Mucosa of gallbladder (tissue), 1 donor: ENCODE data around the gene MAP3K8. TPM values are rescaled to one million over a fixed set of nuclear protein-coding genes. Genes with fewer than 3 reads are reported as not detected.
"Not testable (repeated sequence)": the region's sequence is repeated elsewhere in the genome, so short reads cannot be mapped to it uniquely, and the experiment has no call there.

Source experiments
- DNase-seq: peaks from one replicate; pipeline ENCODE4 v3.0.0-alpha.2; 2020; ENCODE audit warnings: low spot score
- total RNA-seq: library from RNA; stranded (reverse); gene quantifications from one replicate; pipeline ENCODE4 v1.2.1, GENCODE V29; 2021
- donor health status: DM: no; HTN: no; CAD: no.

MAP3K8 gene
- total RNA-seq, 1 donor from 2014 or later: 17.5 TPM

DNA sequence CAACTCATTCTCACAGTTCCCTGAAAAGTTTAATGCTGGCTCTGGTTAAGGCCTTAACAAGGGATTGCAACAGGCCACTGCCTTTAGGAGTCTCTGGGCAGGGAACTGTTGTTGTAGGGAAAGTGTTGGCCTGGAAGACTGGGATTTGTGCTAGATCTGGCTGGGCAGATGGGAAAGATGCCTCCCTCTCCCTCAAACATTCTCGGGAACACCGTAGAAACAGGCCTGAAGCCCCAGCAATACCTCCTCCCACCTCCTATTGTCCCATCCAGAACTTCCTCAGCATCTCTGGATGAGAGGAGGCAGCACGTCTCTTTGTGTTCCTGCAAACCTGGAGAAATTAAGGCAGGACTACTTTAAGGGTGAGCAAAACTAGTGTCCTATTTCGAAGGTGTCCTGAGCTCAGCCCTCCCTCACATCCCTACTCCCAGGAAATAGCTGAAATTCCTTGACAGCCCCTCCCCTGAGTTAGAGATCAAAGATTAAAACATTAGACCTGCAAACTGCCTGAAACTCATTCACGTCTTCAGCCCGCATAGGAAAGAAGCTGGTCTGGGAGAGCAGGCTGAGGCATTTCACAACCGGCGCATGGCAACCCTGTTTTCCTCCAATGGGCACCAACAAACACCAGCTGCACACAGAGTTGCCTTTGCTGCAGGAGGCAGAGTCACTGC, 10.9 kb upstream of the MAP3K8 start:
- DNase-seq: peak; percentile 47

DNA sequence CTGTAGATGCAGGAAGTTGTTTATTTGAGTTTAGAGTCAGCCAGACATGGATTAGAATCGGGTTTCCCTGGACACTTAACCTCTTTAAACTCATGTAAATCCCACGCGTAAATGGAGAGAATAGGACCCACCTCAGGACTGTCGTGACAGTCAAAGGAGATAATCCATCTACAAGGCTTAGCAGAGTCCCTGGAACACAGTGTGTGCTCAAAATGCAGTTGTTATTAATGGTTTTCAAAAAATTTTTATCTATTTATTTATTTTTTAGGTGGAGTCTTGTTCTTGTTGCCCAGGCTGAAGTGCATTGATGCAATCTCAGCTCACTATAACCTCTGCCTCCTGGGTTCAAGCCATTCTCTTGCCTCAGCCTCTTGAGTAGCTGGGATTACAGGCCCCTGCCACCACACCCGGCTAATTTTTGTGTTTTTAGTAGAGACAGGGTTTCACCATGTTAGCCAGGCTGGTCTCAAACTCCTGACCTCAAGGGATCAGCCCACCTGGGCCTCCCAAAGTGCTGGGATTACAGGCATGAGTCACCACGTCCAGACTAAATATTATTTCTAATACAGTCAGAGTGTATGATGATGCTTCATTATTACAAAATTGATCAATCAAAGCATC, 10.2 kb upstream of the MAP3K8 start:
- not testable (repeated sequence) for DNase-seq

DNA sequence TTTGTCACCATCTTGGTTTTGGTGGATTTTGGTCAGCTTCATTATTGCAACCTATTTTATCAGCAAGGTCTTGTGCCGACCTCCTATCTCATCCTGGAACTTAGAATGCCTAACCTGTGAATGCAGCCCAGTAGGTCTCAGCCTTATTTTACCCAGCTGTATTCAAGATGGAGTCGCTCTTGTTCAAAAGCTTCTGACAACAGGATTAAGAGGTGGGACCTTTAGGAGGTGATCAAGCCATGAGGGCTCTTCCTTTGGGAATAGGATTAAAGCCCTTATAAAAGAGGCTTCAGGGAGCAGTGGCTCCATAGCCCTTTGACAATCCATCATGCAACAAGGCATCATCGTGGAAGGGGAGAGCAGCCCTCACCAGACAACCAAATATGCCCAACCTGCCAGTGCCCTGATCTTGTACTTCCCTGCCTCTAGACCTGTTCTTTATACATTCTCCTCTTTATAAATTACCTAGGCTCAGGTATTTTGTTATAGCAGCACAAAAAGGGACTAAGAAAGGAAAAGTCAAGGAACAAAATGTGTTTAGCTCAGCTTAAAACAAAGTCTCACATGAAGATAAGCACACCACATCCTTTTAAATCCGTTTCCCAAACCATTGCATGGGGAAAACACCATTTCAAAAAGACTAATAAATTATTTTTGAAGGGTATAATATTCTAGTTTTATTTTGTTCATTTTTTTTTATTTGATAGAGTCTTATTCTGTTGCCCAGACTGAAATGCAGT, 8.5 kb upstream of the MAP3K8 start:
- DNase-seq: no peak

DNA sequence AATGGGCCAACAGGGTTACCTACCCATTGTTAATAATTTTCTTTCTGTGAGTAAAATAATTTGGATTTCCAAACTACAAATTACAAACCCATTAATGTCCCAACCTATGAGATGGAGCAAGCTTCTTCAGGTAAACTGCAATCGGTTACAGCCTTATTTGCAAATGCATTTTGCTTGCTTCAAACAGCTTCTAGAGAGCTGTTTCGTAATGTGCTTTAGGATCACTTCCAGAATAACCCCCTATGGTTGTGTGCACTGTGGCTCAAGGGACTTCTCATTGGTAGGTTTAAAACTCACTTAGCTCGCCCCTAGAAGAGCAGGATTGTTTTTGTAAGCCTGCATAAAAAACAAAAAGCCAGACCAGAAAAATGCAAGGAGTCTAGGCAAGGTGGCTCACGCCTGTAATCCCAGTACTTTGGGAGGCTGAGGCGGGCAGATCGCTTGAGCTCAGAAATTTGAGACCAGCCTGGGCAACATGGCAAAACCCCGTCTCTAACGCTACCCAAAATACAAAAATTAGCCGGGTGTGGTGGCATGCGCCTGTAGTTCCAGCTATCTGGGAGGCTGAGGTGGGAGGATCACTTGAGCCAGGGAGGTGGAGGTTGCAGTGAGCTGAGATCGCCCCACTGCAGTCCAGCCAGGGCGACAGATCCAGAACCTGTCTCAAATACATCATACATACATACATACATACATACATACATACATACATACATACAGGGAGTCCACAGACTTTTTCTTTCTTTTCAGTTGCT, 3.3 kb upstream of the MAP3K8 start:
- DNase-seq: no peak

DNA sequence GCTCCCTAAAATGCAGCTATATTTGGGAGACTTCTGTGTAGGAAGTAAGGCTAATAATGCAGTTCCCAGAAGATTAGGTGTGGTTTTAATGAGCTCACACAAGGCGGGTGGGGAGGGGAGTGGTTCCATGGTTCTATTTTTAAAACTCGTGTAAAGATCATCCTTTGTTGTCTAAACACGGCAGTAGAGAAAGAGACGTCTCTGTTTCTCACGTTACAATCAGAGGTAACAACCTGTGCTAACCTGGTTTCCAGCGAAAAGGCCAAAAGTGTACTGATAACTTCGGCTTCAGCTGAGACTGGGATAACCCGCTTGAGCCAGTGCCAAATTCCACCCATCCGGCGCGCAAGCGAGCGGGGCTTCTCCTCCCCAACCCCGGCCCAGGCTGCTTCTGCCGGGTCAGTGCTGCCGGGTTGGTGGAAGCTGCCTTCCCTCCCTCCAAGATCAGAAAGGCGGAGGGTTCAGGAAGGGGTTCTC, 2.5 kb upstream of the MAP3K8 start:
- DNase-seq: no peak

DNA sequence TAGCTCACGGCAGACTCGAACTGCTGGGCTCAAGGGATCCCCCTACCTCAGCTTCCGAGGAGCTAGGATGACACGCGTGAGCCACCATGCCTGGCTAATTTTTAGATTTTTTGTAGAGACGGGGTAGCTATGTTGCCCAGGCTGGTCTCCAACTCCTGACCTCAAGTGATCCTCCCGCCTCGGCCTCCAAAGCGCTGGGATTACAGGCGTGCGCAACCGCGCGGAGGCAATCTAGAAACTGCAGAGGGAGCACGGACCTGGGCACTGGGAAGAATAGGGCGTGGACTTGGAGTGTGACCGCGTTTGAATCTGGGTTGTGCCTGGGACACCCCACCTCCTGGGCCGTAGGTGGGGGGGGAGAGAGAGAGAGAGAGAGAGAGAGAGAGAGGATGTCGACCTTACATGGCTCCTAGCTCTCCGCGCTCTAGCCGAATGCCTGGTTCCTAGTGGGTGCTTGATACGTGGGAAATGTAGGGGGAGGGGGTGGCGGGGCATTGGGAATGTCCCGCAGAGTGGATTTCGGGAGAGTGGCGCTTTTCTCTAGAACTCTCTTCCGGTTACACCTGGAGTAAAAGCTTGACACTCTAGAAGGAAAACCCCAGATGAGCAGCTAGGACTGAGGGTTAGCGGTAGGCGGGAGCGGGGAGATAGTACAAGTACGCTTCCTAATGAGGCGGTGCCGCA, 1.2 kb upstream of the MAP3K8 start:
- peak; percentile 32 for DNase-seq

DNA sequence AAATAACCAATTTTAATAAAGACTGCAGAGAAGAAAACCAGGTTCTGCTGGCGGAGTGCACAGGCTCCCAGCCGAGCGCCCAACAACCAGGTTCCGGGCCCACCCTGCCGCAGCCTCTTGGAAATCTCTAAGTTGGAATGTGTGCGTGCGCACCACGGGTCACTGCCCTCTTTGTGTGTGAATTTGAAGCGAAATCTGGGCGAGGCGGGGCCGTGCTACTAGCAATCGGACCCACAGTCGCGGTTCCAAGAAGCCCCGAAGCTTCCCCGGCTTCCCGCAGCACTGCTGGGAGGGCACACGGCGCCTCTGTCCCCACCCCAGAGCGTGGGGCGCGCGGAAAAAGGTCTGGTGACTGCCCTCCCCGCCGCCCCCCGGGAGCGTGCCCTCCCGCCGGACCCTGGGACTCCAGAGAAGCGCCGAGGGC, 666 bp upstream of the MAP3K8 start:
- peak; percentile 77 for DNase-seq

DNA sequence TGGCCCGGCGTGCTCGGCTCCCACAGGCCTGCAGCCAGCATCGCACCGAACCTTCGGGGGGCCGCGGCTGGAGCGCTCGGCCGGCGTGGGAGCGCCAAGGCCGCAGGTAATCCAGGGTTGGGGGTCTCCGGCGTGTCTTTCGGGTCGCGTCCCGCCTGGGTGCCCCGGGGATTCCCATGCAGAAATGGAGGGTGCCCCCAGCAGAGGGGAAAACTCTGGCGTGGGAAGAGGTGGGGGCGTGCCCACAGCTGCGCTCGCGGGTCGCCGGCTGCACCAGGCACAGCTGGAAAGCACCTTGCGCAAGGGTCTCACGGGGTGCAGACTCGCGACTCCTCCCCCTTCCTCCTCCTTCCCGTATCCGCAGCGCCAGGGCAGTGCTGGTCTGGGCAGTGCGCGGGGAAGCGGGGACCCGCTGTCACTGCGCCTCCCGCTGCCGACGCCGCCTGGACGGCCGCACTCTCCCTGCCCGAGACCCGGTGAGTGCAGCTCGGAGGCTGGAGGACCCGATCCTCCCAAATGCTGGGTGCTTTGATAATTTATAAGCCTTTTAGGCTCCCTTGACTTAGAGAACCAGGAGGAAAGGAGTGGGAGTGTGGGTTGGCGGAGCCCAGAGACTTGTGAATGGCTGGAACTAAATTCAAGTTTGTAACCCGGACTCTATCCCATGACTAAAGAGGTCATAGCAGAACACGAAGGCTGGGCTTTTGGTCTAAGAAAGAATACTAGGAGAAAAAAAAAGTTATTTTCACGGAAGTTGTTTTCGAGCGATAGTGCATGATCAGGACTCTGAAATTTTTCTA, 489 bp downstream of the MAP3K8 start:
- peak; percentile 83 for DNase-seq

DNA sequence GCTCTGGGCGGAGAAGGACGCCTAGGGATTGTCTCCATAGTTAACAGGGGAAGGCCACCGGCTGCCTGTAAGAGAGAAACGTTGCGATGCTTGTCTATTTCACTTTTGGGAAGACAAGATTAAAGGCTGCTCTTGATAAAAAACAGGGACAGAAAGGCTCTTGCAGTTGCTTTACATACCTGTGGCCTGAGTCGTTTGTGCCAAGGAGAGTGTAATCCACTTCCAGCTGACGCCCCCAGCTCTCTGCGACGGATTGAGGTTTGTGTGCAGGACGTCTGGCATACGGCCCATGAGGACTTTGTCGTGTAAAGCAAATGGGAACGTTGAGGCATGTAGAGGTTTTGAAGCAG, 1.1 kb downstream of the MAP3K8 start:
- peak; percentile 41 for DNase-seq

DNA sequence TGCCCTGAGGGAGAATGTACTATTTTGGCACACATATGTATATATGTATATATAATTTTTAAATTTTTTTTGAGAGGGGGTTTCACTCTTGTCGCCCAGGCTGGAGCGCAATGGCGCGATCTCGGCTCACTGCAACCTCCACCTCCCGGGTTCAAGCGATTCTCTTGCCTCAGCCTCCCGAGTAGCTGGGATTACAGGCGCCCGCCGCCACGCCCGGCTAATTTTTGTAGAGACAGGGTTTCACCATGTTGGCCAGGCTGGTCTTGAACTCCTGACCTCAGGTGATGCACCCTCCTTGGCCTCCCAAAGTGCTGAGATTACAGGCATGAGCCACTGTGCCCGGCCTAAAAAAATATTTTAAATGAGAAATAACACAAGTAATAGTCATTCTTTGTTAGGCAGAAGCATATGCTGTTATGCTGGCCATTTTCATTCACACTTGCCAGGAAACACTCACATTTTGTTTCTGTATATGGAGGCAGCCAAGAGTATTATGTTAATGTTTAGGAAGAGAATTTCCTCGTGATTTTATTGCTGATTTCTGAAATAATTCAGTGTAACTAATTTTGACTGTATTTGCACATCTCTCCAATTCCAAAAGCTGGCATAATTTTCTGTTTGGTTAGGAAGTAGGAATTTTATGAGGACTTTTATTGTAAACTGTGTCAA, 1.6 kb downstream of the MAP3K8 start:
- not testable (repeated sequence) for DNase-seq

DNA sequence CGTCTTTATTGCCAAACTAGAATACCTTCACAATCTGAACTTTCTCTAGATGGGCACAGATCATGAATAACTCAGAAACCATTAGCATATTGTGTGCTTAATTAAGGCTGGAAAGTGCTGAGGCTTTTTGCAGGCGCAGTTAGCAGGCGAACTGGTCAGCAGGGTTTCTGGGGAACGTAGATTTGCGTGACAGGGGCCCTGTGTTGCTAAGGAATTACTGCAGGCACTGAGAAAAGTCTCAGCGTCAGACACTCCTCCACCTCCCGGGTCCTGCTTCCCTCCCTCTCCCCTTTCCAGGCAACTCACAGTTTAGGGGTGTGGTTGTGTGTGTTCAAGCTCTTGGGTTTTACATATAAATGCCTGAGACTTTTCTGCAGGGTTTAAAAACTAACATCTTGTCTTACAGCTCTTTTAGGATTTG, 2.2 kb downstream of the MAP3K8 start:
- peak; percentile 33 for DNase-seq

DNA sequence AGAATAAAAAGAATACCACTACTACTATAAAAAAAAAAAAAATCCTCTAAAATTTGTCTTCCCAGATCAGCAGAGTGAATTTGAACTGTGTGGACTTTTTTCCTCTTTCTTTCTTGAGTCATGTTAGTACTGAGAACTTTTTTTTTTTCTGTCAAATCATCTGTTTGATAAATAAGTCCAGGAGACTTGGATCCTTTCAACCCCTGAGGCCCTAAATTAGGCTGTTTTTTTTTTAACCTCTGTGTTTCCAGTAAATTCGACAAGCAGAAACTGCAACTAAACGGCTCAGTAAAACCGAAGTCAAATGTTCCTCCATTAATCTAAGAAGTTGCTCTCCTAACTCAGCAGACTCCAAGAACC, 2.7 kb downstream of the MAP3K8 start:
- no peak for DNase-seq

DNA sequence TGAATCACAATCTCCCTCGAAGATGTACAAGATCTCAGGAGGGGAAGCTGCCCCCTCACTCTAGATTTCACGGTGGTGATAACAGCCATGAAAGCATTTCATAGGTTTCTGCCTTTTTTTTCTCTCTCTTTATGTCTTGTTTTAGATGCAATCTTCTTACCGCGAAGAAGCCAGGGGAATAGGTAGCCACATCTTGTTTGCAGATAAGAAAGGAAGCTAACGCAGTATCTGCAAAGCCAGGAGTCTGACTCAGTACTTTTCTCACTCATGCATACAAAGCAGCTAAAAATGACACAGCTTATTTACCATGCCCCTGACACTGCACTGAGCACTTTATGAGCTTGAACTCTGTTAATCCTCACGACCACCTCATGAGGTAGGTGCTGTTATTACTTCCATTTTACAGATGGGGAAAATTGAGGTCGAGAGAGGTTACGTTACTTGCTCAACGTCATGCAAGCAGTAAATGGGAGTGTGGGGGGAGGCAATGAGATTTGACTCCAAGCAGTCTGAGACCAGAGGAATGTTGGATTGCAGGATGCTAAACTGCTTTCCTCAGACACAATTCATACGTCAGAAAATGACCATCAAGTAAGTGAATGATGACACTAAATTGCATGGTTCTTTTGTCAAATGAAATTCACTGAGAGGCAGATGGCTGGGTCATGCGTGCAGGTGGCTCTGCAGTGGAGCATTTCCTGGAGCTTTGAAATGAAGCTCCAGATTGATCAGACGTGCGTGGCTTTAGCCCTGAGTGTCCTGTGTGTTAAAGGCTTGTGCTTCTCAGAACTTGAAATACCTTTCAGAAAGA, 3.3 kb downstream of the MAP3K8 start:
- no peak for DNase-seq

DNA sequence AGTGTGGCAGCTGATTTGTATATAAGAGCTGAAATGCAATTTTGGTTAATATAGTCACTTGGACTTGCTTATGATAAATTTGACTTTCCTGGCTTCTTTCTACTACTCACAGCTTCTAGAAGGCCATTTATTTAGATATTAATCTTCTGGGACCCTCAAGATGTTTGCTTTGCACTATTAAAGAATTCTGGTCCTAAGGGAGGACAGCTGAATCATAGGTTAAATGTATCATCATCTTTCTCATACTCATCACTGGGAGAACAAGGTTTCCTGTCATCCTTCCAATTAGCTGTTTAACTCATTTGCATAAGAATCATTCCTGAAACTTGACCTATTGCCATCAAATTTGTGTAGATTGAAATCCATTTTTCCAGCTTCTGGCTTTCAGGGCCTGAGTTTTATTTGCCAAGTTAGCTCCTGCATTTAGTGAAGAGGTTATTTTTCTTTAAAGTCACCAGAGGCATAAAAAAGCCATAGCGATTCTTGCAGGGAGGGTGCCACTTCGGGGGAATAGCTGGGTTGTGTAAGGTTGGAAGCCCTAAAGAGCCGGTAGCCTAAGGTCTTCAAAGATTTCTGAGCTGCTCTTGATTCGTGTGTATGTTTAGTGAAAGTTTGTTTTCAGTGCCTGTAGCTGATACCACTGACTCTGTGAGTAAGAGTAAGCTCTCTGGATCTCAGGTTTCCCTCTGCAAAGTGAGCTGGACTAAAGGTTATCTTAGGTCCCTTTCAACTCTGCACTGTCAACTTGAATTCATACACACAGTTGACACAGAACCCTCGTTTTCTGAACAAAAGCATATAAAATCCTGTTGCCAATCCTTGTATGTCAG, 4.3 kb downstream of the MAP3K8 start:
- no peak for DNase-seq

DNA sequence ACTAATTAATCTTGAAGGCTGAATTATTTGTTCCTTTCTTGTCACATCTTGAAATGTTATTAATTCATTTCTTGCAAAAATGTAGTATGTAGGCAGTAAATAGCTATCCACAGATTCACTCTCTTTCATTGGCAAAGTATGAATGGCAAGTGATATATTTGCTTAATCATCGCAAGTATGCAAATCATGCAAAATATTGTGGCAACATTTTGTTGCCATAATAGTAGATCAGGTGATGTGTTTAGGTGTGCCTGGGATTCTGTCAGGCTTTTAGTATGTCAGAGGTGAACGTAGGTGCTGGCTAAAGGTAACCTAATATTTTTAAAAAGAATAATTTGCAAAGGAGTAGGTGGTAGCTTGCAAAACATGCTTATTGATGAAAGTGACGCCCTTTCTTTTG, 5.9 kb downstream of the MAP3K8 start:
- no peak for DNase-seq

DNA sequence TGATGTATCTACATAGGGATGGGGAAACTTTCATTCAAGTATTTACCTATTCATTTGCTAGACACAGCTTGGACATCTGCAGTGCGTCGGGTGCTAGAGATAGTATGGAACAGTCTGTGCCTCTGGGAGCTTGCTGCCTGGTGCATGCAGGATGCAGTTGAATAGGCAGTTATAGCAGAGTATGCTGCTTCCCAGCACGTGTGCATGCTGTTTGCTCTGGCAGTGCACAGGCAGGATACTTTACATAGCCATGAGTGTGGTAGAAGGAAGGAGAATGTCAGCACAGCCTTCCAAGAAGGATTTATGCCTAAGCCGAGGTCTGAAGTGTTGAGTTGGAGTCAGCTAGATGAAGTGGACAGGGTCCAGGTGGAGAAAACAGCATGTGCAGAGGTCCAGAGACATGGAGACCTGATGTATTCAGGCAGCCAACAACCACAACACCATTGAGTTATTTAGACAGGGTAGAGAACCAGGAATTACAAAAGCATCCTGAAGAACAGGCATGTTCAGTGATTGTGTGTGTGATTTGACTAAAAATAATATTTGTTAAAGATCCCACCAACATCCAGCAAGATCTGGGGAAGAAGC, 8.1 kb downstream of the MAP3K8 start:
- no peak for DNase-seq

DNA sequence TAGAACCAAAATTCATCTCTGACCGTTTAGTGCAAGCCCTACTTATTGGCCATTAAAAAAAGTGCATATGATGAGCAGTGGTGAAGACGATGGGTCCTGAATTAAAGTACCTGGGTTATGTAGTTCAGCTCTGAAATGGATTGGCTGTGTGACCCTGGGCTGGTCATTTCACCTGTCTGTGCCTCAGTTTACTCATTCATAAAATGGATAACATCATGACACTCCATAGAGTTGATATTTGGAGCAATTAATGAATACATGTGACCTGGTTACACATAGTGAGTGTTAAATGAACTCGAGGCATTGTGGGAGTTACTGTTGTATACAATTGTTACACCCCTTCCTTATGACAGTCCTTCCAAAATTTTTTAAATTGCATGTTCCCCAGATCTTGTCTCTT, 9.1 kb downstream of the MAP3K8 start:
- no peak for DNase-seq

DNA sequence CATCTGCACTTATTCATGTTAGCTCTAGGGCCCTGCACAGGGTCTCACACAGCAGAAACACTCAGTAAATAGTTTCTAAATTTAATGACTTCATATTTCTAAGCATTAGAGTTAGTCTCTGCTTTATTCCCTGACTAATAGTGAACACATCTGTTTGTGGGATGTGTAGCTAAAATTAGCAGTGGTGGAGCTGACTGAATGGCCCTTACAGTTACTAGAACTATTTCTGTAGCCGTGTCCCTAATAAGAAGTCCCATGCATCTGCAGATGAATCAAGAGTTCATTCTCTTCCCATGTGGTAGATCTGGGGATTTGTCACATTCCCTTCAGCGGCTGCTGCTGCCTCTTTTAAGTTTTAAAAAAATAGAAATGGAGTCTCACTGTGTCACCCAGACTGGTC, 11.7 kb downstream of the MAP3K8 start:
- DNase-seq: no peak
